ENCODE data around the gene CRIM1. TPM values are rescaled to one million over a fixed set of nuclear protein-coding genes. Genes with fewer than 3 reads are reported as not detected.

The CRIM1 gene
- total RNA-seq, 2 donors from 2014 or later = 26.7 to 26.9 TPM

DNA sequence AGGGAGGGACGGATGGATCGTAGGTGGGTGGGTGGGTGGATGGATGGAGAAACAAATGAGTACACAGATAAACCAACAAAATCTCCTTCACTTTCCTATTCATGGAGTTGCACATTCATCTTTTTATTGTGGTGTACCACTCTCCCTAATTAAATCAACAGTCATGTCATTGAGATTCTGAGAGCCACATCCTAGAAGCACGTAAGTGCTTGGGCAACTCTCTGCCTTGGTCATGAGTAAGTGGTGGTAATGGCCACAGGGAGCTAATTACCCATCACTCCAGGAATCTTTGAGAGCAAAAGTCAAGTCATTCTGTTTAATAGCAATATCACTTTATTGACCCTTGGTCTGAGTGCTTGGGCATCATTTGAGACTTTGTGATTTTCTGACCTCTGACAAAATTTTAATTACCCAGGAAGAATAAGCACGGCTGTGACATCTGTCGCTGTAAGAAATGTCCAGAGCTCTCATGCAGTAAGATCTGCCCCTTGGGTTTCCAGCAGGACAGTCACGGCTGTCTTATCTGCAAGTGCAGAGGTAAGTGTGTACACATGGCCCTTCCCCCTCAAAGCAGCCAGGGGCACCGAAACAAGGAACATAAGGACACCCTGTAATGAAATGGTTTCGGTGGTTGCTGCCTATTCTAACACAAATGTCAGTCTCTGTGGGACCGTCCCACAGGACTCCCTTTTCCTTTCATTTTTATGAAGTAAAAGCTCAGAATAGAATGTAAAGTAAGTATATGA lies 156.5 kb downstream of the CRIM1 start:
- Mint-ChIP-seq H3K36me3 (ENCODE audit: low read depth) (peaks cover 53% of the 10 kb centered on the region), H3K27me3 (ENCODE audit: insufficient read depth) (no peaks in the 10 kb centered on the region), H3K4me1 (no peaks in the 10 kb centered on the region), H3K9me3 (no peaks in the 10 kb centered on the region), H3K27ac (no peak overlapping the region), H3K4me3 (no peak overlapping the region)
- no peak for TF ChIP-seq CTCF (conservative IDR thresholded peaks at IDR 0.05)
- WGBS, 2 experiments (ENCODE audit: insufficient coverage in 1 of 2, insufficient read length in 1 of 2) = 91 to 96% methylated on average over 3 to 7 of the region's 9 CpGs
- peaks cover 77% of the 10 kb centered on the region for H3K36me3 ChIP-seq (ENCODE audit: control insufficient read depth, insufficient read depth, low read length)
- no peaks in the 10 kb centered on the region for H3K4me1 ChIP-seq (ENCODE audit: control insufficient read depth, insufficient read depth, low read length)
- DNase-seq = no peak
- H3K9ac ChIP-seq (ENCODE audit: extremely low read depth, low read length, poor library complexity, severe bottlenecking) = no peak overlapping the region
- no peak overlapping the region for H3K27ac ChIP-seq (ENCODE audit: low read depth, low read length)
- H3K4me3 ChIP-seq (ENCODE audit: low read length) = no peak overlapping the region
- no peaks in the 10 kb centered on the region for H3K9me3 ChIP-seq (ENCODE audit: control insufficient read depth, low read length)
- H3K27me3 ChIP-seq (ENCODE audit: control insufficient read depth, insufficient read depth, low read length, poor library complexity, severe bottlenecking) = no peaks in the 10 kb centered on the region

DNA sequence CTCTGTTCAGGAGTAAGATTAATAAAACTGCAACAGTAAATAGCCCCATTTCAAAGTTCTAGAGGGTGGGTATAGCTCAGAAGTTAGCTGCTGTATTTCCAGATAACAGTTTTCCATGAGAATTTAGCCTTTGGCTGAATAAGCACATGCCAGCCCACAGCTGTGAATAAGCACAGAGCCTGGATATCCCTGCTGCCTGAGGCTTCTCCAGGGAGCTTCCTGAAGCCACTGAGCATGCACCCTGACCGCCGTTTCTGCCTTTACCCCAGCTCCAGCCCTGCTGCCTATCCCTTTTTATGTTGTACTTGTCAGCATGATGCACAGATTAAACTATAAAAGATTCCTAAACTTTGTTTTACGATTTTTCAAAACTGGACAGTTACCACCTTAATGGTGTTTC lies 157.1 kb downstream of the CRIM1 start:
- Histone ChIP-seq H3K9ac (ENCODE audit: extremely low read depth, low read length, poor library complexity, severe bottlenecking) (no peak overlapping the region), H3K27me3 (ENCODE audit: control insufficient read depth, insufficient read depth, low read length, poor library complexity, severe bottlenecking) (no peaks in the 10 kb centered on the region), H3K9me3 (ENCODE audit: control insufficient read depth, low read length) (no peaks in the 10 kb centered on the region), H3K27ac (ENCODE audit: low read depth, low read length) (no peak overlapping the region), H3K36me3 (ENCODE audit: control insufficient read depth, insufficient read depth, low read length) (peaks cover 84% of the 10 kb centered on the region), H3K4me3 (ENCODE audit: low read length) (no peak overlapping the region), H3K4me1 (ENCODE audit: control insufficient read depth, insufficient read depth, low read length) (no peaks in the 10 kb centered on the region)
- TF ChIP-seq CTCF (conservative IDR thresholded peaks at IDR 0.05) = no peak
- no peaks in the 10 kb centered on the region for H3K27me3 Mint-ChIP-seq (ENCODE audit: insufficient read depth)
- H3K27ac Mint-ChIP-seq = peak overlapping the region; percentile 36
- 87 to 93% methylated on average over 2 to 3 of the region's 3 CpGs for WGBS, 2 experiments (ENCODE audit: insufficient coverage in 1 of 2, insufficient read length in 1 of 2)
- peaks cover 58% of the 10 kb centered on the region for H3K36me3 Mint-ChIP-seq (ENCODE audit: low read depth)
- DNase-seq = no peak
- no peak overlapping the region for H3K4me3 Mint-ChIP-seq
- no peaks in the 10 kb centered on the region for H3K9me3 Mint-ChIP-seq
- H3K4me1 Mint-ChIP-seq = no peaks in the 10 kb centered on the region

DNA sequence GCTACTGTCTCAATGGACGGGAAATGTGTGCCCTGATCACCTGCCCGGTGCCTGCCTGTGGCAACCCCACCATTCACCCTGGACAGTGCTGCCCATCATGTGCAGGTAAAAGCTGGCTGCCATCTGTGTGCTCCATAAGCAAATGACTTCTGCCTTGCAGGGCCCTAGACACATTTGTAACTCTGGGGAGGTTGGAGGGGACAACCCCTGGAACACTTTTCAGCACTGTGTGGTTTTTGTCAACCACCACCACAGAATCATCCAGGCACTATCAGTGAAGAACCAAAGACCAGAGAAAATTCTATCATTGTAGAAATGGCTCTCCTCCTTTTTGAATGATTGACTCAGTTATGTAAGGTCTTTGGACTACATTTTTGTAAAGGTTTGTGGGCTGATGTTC lies 158.1 kb downstream of the CRIM1 start:
- Histone ChIP-seq H3K27ac (ENCODE audit: low read depth, low read length) (no peak overlapping the region), H3K9ac (ENCODE audit: extremely low read depth, low read length, poor library complexity, severe bottlenecking) (no peak overlapping the region), H3K4me3 (ENCODE audit: low read length) (no peak overlapping the region), H3K27me3 (ENCODE audit: control insufficient read depth, insufficient read depth, low read length, poor library complexity, severe bottlenecking) (no peaks in the 10 kb centered on the region), H3K4me1 (ENCODE audit: control insufficient read depth, insufficient read depth, low read length) (no peaks in the 10 kb centered on the region), H3K9me3 (ENCODE audit: control insufficient read depth, low read length) (no peaks in the 10 kb centered on the region), H3K36me3 (ENCODE audit: control insufficient read depth, insufficient read depth, low read length) (peaks cover 87% of the 10 kb centered on the region)
- H3K36me3 Mint-ChIP-seq (ENCODE audit: low read depth) = peaks cover 56% of the 10 kb centered on the region
- H3K9me3 Mint-ChIP-seq = no peaks in the 10 kb centered on the region
- 94 to 100% methylated on average over 2 of the region's 2 CpGs for WGBS, 2 experiments (ENCODE audit: insufficient coverage in 1 of 2, insufficient read length in 1 of 2)
- TF ChIP-seq CTCF (conservative IDR thresholded peaks at IDR 0.05) = no peak
- H3K4me3 Mint-ChIP-seq = no peak overlapping the region
- H3K4me1 Mint-ChIP-seq = no peaks in the 10 kb centered on the region
- H3K27ac Mint-ChIP-seq = no peak overlapping the region
- no peaks in the 10 kb centered on the region for H3K27me3 Mint-ChIP-seq (ENCODE audit: insufficient read depth)
- DNase-seq = no peak

Data from endodermal cell (in vitro differentiated cells).